Activated naive CD8-positive, alpha-beta T cell treated with anti-CD3 and anti-CD28 coated beads for 36 hours (primary cell): Measurements from ENCODE around the gene CCDC187. TPM values are rescaled to one million over a fixed set of nuclear protein-coding genes. Genes with fewer than 3 reads are reported as not detected.

Experiments used
- DNase-seq: peaks from one replicate; pipeline ENCODE4 v3.0.0; 2021
- H3K27ac Mint-ChIP-seq: one replicate; pipeline ENCODE4 v1.8.0; 2022; ENCODE audit warnings: mild to moderate bottlenecking, moderate library complexity, mixed read lengths
- H3K27me3 Mint-ChIP-seq: one replicate; pipeline ENCODE4 v1.8.0; 2022; ENCODE audit warnings: mild to moderate bottlenecking, mixed read lengths
- H3K36me3 Mint-ChIP-seq: one replicate; pipeline ENCODE4 v1.8.0; 2021; ENCODE audit warnings: mild to moderate bottlenecking, mixed read lengths
- H3K4me1 Mint-ChIP-seq: one replicate; pipeline ENCODE4 v1.8.0; 2021; ENCODE audit warnings: mixed read lengths
- H3K4me3 Mint-ChIP-seq: one replicate; pipeline ENCODE4 v1.8.0; 2022; ENCODE audit warnings: mild to moderate bottlenecking, moderate library complexity, mixed read lengths
- H3K9me3 Mint-ChIP-seq: one replicate; pipeline ENCODE4 v1.8.0; 2022; ENCODE audit warnings: mixed read lengths
- total RNA-seq, 2 experiments: library from RNA; stranded (reverse); gene quantifications; one replicate each; pipeline ENCODE4 v1.2.3, GENCODE V29; 2021

The CCDC187 gene
- total RNA-seq, 2 experiments from 2014 or later = not detected

GRCh38 chr9:136218271-136218670, 85.6 kb downstream of the CCDC187 start:
- H3K4me3 Mint-ChIP-seq = no peak overlapping the region
- H3K27me3 Mint-ChIP-seq = no peaks in the 10 kb centered on the region
- no peaks in the 10 kb centered on the region for H3K9me3 Mint-ChIP-seq
- peaks cover 2% of the 10 kb centered on the region for H3K4me1 Mint-ChIP-seq
- H3K36me3 Mint-ChIP-seq = peaks cover 27% of the 10 kb centered on the region
- no peak overlapping the region for H3K27ac Mint-ChIP-seq
- DNase-seq = no peak

- DNase-seq = no peak
- Mint-ChIP-seq H3K4me1 (peaks cover 2% of the 10 kb centered on the region), H3K4me3 (no peak overlapping the region), H3K27me3 (no peaks in the 10 kb centered on the region), H3K9me3 (no peaks in the 10 kb centered on the region), H3K27ac (no peak overlapping the region), H3K36me3 (peaks cover 29% of the 10 kb centered on the region)
Observed at GRCh38 chr9:136216541-136217244, 87.2 kb downstream of the CCDC187 start.

- no peak overlapping the region for H3K27ac Mint-ChIP-seq
Observed at GRCh38 chr9:136213733-136214132, 90.2 kb downstream of the CCDC187 start.

GRCh38 chr9:136212345-136212950, 91.4 kb downstream of the CCDC187 start:
- no peaks in the 10 kb centered on the region for H3K9me3 Mint-ChIP-seq
- DNase-seq = no peak
- H3K4me1 Mint-ChIP-seq = no peaks in the 10 kb centered on the region
- H3K27me3 Mint-ChIP-seq = no peaks in the 10 kb centered on the region
- H3K27ac Mint-ChIP-seq = peak overlapping the region; percentile 20
- H3K4me3 Mint-ChIP-seq = no peak overlapping the region
- H3K36me3 Mint-ChIP-seq = peaks cover 28% of the 10 kb centered on the region

More at GRCh38 chr9:136213733-136214132, 90.2 kb downstream of the CCDC187 start:
- no peak for DNase-seq
- Mint-ChIP-seq H3K4me1 (no peaks in the 10 kb centered on the region), H3K27me3 (no peaks in the 10 kb centered on the region), H3K36me3 (peaks cover 28% of the 10 kb centered on the region), H3K9me3 (no peaks in the 10 kb centered on the region), H3K4me3 (no peak overlapping the region)

- Mint-ChIP-seq H3K27ac (no peak overlapping the region), H3K27me3 (no peaks in the 10 kb centered on the region), H3K4me3 (no peak overlapping the region), H3K4me1 (no peaks in the 10 kb centered on the region), H3K9me3 (no peaks in the 10 kb centered on the region), H3K36me3 (peaks cover 32% of the 10 kb centered on the region)
- DNase-seq = no peak
Observed at GRCh38 chr9:136211441-136212344, 92.2 kb downstream of the CCDC187 start.

DNA sequence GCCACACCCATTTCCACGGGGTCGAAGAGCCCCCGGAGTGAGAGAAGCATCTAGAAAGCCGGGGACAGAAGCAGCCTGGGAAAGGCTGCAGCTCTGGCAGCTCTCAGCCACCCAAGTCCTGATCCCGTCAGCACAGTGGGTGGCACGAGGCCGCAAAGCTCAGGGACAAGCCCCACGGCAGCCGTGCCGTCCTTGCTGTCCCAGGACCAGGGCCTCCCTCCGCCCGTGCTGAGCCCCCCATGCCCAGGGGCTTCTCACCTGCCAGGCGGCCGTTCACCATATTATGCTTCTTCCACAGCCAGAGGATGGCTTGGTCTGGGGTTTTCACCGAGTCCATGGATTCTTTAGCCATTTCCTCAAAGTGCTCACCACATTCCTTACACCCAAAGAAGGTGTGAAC, 92.9 kb downstream of the CCDC187 start:
- no peak for DNase-seq
- no peaks in the 10 kb centered on the region for H3K4me1 Mint-ChIP-seq
- no peak overlapping the region for H3K27ac Mint-ChIP-seq
- peaks cover 32% of the 10 kb centered on the region for H3K36me3 Mint-ChIP-seq
- no peak overlapping the region for H3K4me3 Mint-ChIP-seq
- H3K27me3 Mint-ChIP-seq = no peaks in the 10 kb centered on the region
- no peaks in the 10 kb centered on the region for H3K9me3 Mint-ChIP-seq

GRCh38 chr9:136210276-136210675, 93.6 kb downstream of the CCDC187 start:
- H3K9me3 Mint-ChIP-seq = no peaks in the 10 kb centered on the region
- no peak overlapping the region for H3K27ac Mint-ChIP-seq
- no peak overlapping the region for H3K4me3 Mint-ChIP-seq
- H3K27me3 Mint-ChIP-seq = no peaks in the 10 kb centered on the region
- DNase-seq = no peak
- H3K36me3 Mint-ChIP-seq = peaks cover 28% of the 10 kb centered on the region
- no peaks in the 10 kb centered on the region for H3K4me1 Mint-ChIP-seq

- Mint-ChIP-seq H3K36me3 (peaks cover 24% of the 10 kb centered on the region), H3K4me3 (no peak overlapping the region), H3K27ac (no peak overlapping the region), H3K4me1 (no peaks in the 10 kb centered on the region), H3K9me3 (no peaks in the 10 kb centered on the region), H3K27me3 (no peaks in the 10 kb centered on the region)
- no peak for DNase-seq
Observed at GRCh38 chr9:136209786-136210185, 94.1 kb downstream of the CCDC187 start.

- Mint-ChIP-seq H3K9me3 (no peaks in the 10 kb centered on the region), H3K36me3 (peaks cover 18% of the 10 kb centered on the region)
Observed at GRCh38 chr9:136209232-136209631, 94.7 kb downstream of the CCDC187 start.

GRCh38 chr9:136208675-136209074, 95.2 kb downstream of the CCDC187 start:
- H3K27me3 Mint-ChIP-seq = peaks cover 11% of the 10 kb centered on the region
- no peaks in the 10 kb centered on the region for H3K4me1 Mint-ChIP-seq
- H3K27ac Mint-ChIP-seq = no peak overlapping the region
- no peak for DNase-seq
- H3K9me3 Mint-ChIP-seq = no peaks in the 10 kb centered on the region
- H3K4me3 Mint-ChIP-seq = no peak overlapping the region
- peaks cover 12% of the 10 kb centered on the region for H3K36me3 Mint-ChIP-seq

More at GRCh38 chr9:136209232-136209631, 94.7 kb downstream of the CCDC187 start:
- peaks cover 5% of the 10 kb centered on the region for H3K27me3 Mint-ChIP-seq
- DNase-seq = no peak
- no peak overlapping the region for H3K27ac Mint-ChIP-seq
- H3K4me1 Mint-ChIP-seq = no peaks in the 10 kb centered on the region
- no peak overlapping the region for H3K4me3 Mint-ChIP-seq

- no peak overlapping the region for H3K27ac Mint-ChIP-seq
- peaks cover 19% of the 10 kb centered on the region for H3K27me3 Mint-ChIP-seq
- H3K36me3 Mint-ChIP-seq = peaks cover 8% of the 10 kb centered on the region
- no peaks in the 10 kb centered on the region for H3K4me1 Mint-ChIP-seq
- no peak overlapping the region for H3K4me3 Mint-ChIP-seq
- H3K9me3 Mint-ChIP-seq = no peaks in the 10 kb centered on the region
- no peak for DNase-seq
Observed at GRCh38 chr9:136207616-136208015, 96.3 kb downstream of the CCDC187 start.

DNA sequence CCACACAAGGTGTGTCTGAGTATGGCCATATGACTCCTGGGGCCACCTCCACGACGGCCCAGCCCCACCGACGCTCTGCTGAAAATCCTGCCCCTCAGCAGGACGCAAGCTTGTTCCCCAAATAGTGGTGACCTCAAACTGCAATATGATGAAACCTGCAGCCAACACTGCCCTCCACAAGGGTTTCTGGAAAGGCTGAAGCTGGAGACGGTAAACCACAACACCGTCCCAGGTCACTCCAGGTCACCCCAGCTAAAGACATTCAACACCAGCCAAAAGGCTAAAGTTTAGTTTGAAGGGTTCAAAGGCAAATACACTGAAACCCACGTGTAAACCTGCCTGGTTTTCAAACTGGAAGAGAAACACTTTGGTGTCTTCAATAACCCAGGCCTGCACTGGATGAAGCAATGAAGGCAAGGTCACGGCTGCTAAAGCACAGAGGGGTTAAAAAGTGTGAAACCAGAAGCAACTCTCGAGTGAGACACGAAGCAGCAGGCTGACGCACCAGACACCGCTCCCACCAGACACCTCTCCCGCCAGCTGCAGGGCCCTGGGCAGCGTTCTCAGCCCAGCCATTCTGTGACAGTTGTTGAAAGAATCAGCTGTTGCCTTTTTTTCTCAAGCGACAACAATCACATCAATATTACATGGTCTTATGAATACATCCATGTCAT, 97.2 kb downstream of the CCDC187 start:
- no peaks in the 10 kb centered on the region for H3K4me1 Mint-ChIP-seq
- peaks cover 8% of the 10 kb centered on the region for H3K36me3 Mint-ChIP-seq
- DNase-seq = no peak
- H3K9me3 Mint-ChIP-seq = no peaks in the 10 kb centered on the region
- peaks cover 26% of the 10 kb centered on the region for H3K27me3 Mint-ChIP-seq
- no peak overlapping the region for H3K4me3 Mint-ChIP-seq
- H3K27ac Mint-ChIP-seq = no peak overlapping the region

- H3K4me1 Mint-ChIP-seq = no peaks in the 10 kb centered on the region
- no peak overlapping the region for H3K27ac Mint-ChIP-seq
- H3K36me3 Mint-ChIP-seq = peaks cover 8% of the 10 kb centered on the region
- DNase-seq = no peak
- H3K4me3 Mint-ChIP-seq = no peak overlapping the region
- H3K9me3 Mint-ChIP-seq = no peaks in the 10 kb centered on the region
- peaks cover 35% of the 10 kb centered on the region for H3K27me3 Mint-ChIP-seq
Observed at GRCh38 chr9:136205707-136205992, 98.2 kb downstream of the CCDC187 start.

- Mint-ChIP-seq H3K4me1 (no peaks in the 10 kb centered on the region), H3K4me3 (no peak within 1 kb of the TSS), H3K9me3 (no peaks in the 10 kb centered on the region), H3K27ac (no peak within 1 kb of the TSS), H3K27me3 (peaks cover 41% of the 10 kb centered on the region), H3K36me3 (peaks cover 8% of the 10 kb centered on the region)
- DNase-seq = peak; percentile 38
Observed at GRCh38 chr9:136204838-136205706, 98.8 kb downstream of the CCDC187 start, which contains the start of gene LHX3. Gene LHX3, minus strand, starts transcription at chr9:136205128. Its CDS starts 116 bp downstream, at chr9:136205012.
